ENCODE data around the gene IZUMO1. TPM values are rescaled to one million over a fixed set of nuclear protein-coding genes. Genes with fewer than 3 reads are reported as not detected.

IZUMO1 gene
- total RNA-seq, 1 donor from 2014 or later = 0.26 TPM

DNA sequence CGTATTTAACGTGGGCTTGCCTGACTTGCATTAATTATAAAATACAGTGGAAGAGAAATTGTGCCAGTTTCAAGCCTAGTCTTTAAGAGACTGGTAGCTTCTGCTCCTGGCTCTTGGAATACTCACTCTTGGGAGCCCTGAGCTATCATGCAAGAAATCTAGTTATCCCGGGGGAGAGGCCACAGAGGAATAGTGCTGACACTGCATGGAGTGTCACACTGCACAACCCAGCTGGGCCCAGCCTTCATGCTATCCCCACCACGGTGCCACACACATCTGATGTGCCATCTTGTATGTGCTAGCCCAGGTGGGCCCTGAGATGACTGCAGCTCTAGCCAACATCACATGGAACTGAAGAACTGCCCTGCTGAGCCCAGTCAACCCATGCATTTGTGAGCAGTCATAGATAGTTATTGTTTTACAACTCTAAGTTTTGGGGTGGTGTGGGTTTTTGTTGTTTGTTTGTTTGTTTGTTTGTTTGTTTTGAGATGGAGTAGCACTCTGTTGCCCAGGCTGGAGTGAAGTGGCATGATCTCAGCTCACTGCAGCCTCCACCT is 35.5 kb downstream of the IZUMO1 start:
- FAIRE-seq (no peak), DNase-seq (ENCODE audit: low read depth) (no peak)
- Histone ChIP-seq H3K4me3 (ENCODE audit: low read depth, low read length) (no peak overlapping the region), H3K36me3 (ENCODE audit: control insufficient read depth, insufficient read depth, low read length) (no peaks in the 10 kb centered on the region), H3K27me3 (ENCODE audit: control insufficient read depth, insufficient read depth, low read length) (no peaks in the 10 kb centered on the region)
- TF ChIP-seq, protein P1, sequence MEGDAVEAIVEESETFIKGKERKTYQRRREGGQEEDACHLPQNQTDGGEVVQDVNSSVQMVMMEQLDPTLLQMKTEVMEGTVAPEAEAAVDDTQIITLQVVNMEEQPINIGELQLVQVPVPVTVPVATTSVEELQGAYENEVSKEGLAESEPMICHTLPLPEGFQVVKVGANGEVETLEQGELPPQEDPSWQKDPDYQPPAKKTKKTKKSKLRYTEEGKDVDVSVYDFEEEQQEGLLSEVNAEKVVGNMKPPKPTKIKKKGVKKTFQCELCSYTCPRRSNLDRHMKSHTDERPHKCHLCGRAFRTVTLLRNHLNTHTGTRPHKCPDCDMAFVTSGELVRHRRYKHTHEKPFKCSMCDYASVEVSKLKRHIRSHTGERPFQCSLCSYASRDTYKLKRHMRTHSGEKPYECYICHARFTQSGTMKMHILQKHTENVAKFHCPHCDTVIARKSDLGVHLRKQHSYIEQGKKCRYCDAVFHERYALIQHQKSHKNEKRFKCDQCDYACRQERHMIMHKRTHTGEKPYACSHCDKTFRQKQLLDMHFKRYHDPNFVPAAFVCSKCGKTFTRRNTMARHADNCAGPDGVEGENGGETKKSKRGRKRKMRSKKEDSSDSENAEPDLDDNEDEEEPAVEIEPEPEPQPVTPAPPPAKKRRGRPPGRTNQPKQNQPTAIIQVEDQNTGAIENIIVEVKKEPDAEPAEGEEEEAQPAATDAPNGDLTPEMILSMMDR (IDR thresholded peaks at IDR 0.05; ENCODE audit: insufficient read depth, low read length, severe bottlenecking) = no peak

DNA sequence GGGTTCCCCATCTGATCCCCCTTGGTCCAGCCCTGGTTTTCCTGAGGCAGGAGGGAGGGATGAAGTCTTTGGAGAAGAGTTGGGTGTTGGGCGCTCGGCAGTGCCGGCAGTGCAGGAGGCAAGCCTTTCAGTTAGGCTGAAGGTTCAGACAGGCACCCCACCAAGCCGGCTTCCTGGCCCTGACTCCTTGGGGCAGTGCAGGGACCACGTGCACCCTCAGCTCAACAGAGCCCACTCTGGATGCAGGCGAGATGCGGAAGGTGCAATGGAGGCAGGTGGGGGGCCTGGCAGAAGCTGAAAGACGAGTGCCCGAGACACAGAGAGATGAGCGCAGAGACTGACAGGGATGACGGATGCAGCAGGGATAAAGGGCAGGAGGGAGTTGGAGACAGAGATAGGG is 38.2 kb downstream of the IZUMO1 start:
- FAIRE-seq = no peak
- H3K36me3 ChIP-seq (ENCODE audit: control insufficient read depth, insufficient read depth, low read length) = no peaks in the 10 kb centered on the region
- H3K4me3 ChIP-seq (ENCODE audit: low read depth, low read length) = no peak overlapping the region
- no peak for DNase-seq (ENCODE audit: low read depth)
- H3K27me3 ChIP-seq (ENCODE audit: control insufficient read depth, insufficient read depth, low read length) = no peaks in the 10 kb centered on the region
- TF ChIP-seq, protein P1 (IDR thresholded peaks at IDR 0.05; ENCODE audit: insufficient read depth, low read length, severe bottlenecking) = no peak

DNA sequence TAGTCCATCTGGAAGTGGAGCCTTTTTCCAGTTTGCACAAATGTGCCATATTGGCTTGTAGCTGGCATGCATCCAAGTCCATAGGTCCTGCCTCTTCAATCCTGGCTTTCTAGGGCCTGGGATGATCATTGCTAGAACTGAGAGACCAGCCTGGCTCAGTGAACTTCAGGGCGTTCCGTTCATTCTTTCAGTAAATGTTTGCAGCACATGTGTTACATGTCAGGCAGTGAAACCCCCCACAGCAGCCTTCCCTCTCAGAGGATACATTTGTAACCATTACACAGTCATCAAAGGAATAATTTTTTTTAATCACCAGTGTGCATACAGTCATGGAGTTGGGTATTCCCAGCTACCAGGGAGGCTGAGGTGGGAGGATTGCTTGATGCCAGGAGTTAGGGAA is 41.3 kb downstream of the IZUMO1 start:
- FAIRE-seq (no peak), DNase-seq (ENCODE audit: low read depth) (no peak)
- TF ChIP-seq, protein P1 (IDR thresholded peaks at IDR 0.05; ENCODE audit: insufficient read depth, low read length, severe bottlenecking) = no peak
- no peak overlapping the region for H3K4me3 ChIP-seq (ENCODE audit: low read depth, low read length)
- no peaks in the 10 kb centered on the region for H3K27me3 ChIP-seq (ENCODE audit: control insufficient read depth, insufficient read depth, low read length)
- no peaks in the 10 kb centered on the region for H3K36me3 ChIP-seq (ENCODE audit: control insufficient read depth, insufficient read depth, low read length)

DNA sequence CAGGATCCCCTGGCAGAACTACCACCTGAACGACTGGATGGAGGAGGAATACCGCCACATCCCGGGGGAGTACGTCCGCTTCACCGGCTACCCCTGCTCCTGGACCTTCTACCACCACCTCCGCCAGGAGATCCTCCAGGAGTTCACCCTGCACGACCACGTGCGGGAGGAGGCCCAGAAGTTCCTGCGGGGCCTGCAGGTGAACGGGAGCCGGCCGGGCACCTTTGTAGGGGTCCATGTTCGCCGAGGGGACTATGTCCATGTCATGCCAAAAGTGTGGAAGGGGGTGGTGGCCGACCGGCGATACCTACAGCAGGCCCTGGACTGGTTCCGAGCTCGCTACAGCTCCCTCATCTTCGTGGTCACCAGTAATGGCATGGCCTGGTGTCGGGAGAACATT is 43.4 kb downstream of the IZUMO1 start:
- DNase-seq (ENCODE audit: low read depth) (no peak), FAIRE-seq (peak; percentile 23)
- TF ChIP-seq, protein P1 (IDR thresholded peaks at IDR 0.05; ENCODE audit: insufficient read depth, low read length, severe bottlenecking) = no peak
- Histone ChIP-seq H3K27me3 (ENCODE audit: control insufficient read depth, insufficient read depth, low read length) (no peaks in the 10 kb centered on the region), H3K4me3 (ENCODE audit: low read depth, low read length) (no peak overlapping the region), H3K36me3 (ENCODE audit: control insufficient read depth, insufficient read depth, low read length) (no peaks in the 10 kb centered on the region)

DNA sequence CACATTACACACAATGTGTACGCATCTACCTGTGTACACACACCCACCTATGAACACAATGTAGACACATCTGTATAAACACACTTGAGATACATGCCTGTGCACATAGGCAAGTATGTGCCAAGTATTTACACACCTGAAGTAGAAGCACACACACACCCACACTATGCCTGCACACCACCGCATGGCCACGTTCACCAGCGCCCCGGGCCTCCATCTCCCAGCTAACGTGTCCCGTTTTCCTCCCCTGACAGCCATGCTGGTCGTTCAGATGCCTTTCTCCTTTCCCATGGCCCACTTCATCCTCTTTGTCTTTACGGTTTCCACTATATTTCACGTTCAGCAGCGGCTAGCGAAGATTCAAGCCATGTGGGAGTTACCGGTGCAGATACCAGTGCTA is 44.0 kb downstream of the IZUMO1 start:
- no peak overlapping the region for H3K4me3 ChIP-seq (ENCODE audit: low read depth, low read length)
- no peak for DNase-seq (ENCODE audit: low read depth)
- no peaks in the 10 kb centered on the region for H3K27me3 ChIP-seq (ENCODE audit: control insufficient read depth, insufficient read depth, low read length)
- TF ChIP-seq, protein P1 (IDR thresholded peaks at IDR 0.05; ENCODE audit: insufficient read depth, low read length, severe bottlenecking) = no peak
- no peak for FAIRE-seq
- H3K36me3 ChIP-seq (ENCODE audit: control insufficient read depth, insufficient read depth, low read length) = no peaks in the 10 kb centered on the region

DNA sequence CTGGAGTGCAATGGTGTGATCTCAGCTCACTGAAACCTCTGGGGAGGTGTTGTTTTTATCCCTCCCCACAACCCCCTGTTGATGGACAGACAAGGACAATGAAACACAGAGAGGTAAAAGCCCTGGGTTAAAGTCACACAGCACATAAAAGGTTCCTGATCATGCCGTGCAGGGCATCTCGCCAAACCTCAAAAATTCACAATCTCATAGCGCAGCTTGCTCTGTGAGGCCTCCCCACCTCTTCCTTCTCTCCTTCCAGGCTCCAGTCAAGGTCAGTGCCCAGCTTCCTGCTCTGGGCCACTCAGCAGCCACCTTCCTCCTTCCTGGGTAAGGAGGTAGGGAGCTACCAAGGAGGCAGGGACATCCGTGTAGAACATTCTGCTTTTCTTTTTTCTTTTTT is 48.7 kb downstream of the IZUMO1 start:
- Histone ChIP-seq H3K4me3 (ENCODE audit: low read depth, low read length) (no peak overlapping the region), H3K36me3 (ENCODE audit: control insufficient read depth, insufficient read depth, low read length) (no peaks in the 10 kb centered on the region), H3K27me3 (ENCODE audit: control insufficient read depth, insufficient read depth, low read length) (no peaks in the 10 kb centered on the region)
- DNase-seq (ENCODE audit: low read depth) = peak; percentile 44
- no peak for FAIRE-seq
- TF ChIP-seq, protein P1 (IDR thresholded peaks at IDR 0.05; ENCODE audit: insufficient read depth, low read length, severe bottlenecking) = no peak
